HAP-1 (cell line): ENCODE data around the gene TREH.
"Not testable (repeated sequence)": the region's sequence is repeated elsewhere in the genome, so short reads cannot be mapped to it uniquely, and the experiment has no call there.

Source experiments
- DNase-seq, 2 experiments: peaks; one replicate each; pipeline ENCODE4 v3.0.0-alpha.2; 2016 to 2020; ENCODE audit warnings: low spot score in 2 of 2
- H3K27me3 ChIP-seq: fragments of 250-450 bp; sonication (Bioruptor Pico); 2 replicates; pipeline ENCODE4 v1.5.1; 2020; ENCODE audit warnings: low read depth, mild to moderate bottlenecking, moderate library complexity
- H3K36me3 ChIP-seq: fragments of 250-450 bp; sonication (Bioruptor Pico); replicated peaks from 2 replicates; pipeline ENCODE4 v1.5.1; 2020; ENCODE audit warnings: mild to moderate bottlenecking
- H3K4me1 ChIP-seq: fragments of 250-450 bp; sonication (Bioruptor Pico); 2 replicates; pipeline ENCODE4 v1.5.1; 2020; ENCODE audit warnings: mild to moderate bottlenecking
- H3K4me3 ChIP-seq: fragments of 250-450 bp; sonication (Bioruptor Pico); 2 replicates; pipeline ENCODE4 v1.5.1; 2020; ENCODE audit warnings: mild to moderate bottlenecking, moderate library complexity
- H3K9me3 ChIP-seq: fragments of 250-450 bp; sonication (Bioruptor Pico); 2 replicates; pipeline ENCODE4 v1.5.1; 2020; ENCODE audit warnings: mild to moderate bottlenecking, moderate library complexity
- in situ Hi-C: fragments of 300-500 bp; cut with MboI; formaldehyde crosslinking; loops from 3 replicates; pipeline ENCODE4 v1.14.3; 2020; ENCODE audit warnings: low sequenced_read_pairs, inconsistent platforms, mixed read lengths

Gene TREH

GRCh38 chr11:118620529-118621070 is 58.9 kb downstream of the TREH start:
- Histone ChIP-seq H3K36me3 (peaks cover 4% of the 10 kb centered on the region; the same call in 1 of the 2 replicates), H3K9me3 (no peaks in the 10 kb centered on the region), H3K4me3 (peak overlapping the region; percentile 56), H3K4me1 (peaks cover 12% of the 10 kb centered on the region), H3K27me3 (no peaks in the 10 kb centered on the region)
- in situ Hi-C loops, result no loop called here
- DNase-seq, result no peak

GRCh38 chr11:118619444-118620197 is 59.8 kb downstream of the TREH start:
- no peaks in the 10 kb centered on the region for H3K27me3 ChIP-seq

GRCh38 chr11:118618991-118619375 is 60.5 kb downstream of the TREH start:
- no peak for DNase-seq

More at GRCh38 chr11:118619444-118620197, 59.8 kb downstream of the TREH start:
- DNase-seq, result no peak
- H3K9me3 ChIP-seq, result no peaks in the 10 kb centered on the region
- no peaks in the 10 kb centered on the region; the same call in 1 of the 2 replicates for H3K36me3 ChIP-seq
- in situ Hi-C loops, result no loop called here
- H3K4me3 ChIP-seq, result no peak overlapping the region
- H3K4me1 ChIP-seq, result peaks cover 17% of the 10 kb centered on the region

DNA sequence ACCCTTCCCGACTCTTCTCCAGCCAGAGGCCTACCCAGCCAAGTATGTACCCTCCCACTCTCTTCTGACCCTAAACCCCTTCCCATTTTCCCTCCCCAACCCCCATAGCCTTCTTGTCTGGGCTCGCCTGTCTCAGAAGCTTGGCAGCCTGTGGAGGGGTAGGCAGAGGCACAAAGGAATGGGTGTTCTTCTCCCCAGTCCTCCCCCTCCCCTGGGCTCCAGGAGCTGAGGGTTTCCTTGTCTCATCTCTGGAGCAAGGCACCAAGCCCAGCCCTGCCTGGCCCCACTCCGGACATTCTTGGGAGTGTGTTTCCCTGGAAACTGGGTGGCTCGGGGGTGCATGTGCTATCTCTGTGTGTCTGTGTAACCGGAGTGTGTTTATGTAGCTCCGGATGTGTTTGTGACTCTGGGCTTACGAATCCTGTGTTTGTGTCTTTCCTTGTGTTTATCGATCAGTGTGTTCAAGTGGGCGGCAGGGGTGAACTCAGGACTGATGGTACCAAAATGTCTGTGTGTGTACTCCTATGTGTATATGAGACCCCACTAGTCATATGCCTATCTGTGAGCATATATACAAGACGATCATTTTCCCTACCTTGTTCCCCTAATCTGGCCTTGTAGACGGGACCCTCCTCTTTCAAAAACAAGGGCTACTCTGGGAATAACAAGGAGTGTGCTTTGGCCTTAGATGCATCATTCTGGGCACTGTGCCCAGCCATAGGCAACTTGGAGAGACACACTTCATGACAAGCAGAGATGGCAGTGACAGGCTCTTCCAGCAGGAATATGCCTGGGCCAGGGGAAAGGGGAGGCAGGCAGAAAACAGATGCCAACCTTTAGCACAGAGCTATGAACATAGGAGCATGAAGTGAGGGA is 61.1 kb downstream of the TREH start:
- H3K9me3 ChIP-seq, result no peaks in the 10 kb centered on the region
- H3K27me3 ChIP-seq, result no peaks in the 10 kb centered on the region
- H3K36me3 ChIP-seq, result no peaks in the 10 kb centered on the region; the same call in 1 of the 2 replicates
- no peak overlapping the region for H3K4me3 ChIP-seq
- no peak for DNase-seq
- peaks cover 17% of the 10 kb centered on the region for H3K4me1 ChIP-seq
- in situ Hi-C loops, result no loop called here

More at GRCh38 chr11:118618991-118619375, 60.5 kb downstream of the TREH start:
- no peaks in the 10 kb centered on the region; the same call in 1 of the 2 replicates for H3K36me3 ChIP-seq
- no peaks in the 10 kb centered on the region for H3K27me3 ChIP-seq
- H3K9me3 ChIP-seq, result no peaks in the 10 kb centered on the region
- in situ Hi-C loops, result no loop called here
- peaks cover 17% of the 10 kb centered on the region for H3K4me1 ChIP-seq
- no peak overlapping the region for H3K4me3 ChIP-seq

DNA sequence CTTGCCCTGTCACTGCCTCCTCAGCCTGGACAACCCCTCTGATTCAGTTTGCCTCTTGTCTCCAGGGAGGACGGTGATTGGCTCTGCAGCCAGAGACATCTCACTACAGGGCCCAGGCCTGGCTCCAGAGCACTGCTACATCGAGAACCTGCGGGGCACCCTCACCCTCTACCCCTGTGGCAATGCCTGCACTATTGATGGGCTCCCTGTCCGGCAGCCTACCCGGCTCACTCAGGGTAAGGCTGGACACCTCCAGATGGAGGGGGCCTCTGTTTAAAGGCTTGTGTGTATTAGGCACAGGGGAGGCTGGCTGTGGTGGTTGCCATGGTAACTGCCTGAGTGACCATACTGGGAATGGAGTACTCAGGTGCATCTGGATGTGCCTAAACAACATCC is 63.5 kb downstream of the TREH start:
- no peaks in the 10 kb centered on the region; the same call in 1 of the 2 replicates for H3K36me3 ChIP-seq
- H3K4me1 ChIP-seq, result peaks cover 11% of the 10 kb centered on the region
- DNase-seq, result no peak
- H3K27me3 ChIP-seq, result no peaks in the 10 kb centered on the region
- no peaks in the 10 kb centered on the region for H3K9me3 ChIP-seq
- no peak overlapping the region for H3K4me3 ChIP-seq
- in situ Hi-C loops, result no loop called here

DNA sequence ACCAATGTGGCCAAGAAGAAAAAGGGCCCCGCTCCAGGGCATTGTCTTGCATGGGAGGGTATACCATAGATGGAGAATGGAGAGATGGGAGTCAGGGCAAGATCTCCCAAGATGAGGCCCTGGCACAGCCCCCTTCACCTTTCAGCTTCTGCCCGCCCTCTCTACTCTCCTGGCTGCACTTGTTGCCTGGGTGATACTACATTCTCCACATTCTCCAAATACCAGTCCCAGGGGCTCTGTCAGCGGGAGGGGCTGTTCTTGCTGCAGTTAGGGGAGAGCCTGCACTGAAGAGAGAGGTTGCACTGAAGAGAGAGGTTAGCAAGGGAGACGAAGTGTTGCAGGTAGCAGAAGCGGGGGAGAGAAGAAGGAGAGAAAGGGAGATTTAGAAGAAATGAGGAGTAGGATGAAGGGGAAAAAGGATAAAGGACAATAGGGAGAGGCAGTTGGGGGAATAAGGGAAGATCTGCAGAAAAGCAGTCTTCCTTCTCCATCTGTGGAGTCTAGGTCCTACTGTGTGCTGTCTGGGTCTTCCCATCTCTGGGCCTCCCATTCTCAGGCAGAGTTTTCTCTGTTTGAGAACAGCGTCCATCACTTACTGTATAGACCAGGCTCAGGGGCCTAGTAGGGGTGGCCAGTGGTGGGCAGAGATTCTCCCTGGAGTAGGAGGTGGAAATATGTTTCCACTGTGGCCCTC is 64.0 kb downstream of the TREH start:
- Histone ChIP-seq H3K9me3 (no peaks in the 10 kb centered on the region), H3K4me3 (no peak overlapping the region), H3K36me3 (no peaks in the 10 kb centered on the region; the same call in 1 of the 2 replicates), H3K4me1 (peaks cover 6% of the 10 kb centered on the region), H3K27me3 (no peaks in the 10 kb centered on the region)
- DNase-seq, result peak; percentile 47 to 69
- in situ Hi-C loops, result no loop called here

DNA sequence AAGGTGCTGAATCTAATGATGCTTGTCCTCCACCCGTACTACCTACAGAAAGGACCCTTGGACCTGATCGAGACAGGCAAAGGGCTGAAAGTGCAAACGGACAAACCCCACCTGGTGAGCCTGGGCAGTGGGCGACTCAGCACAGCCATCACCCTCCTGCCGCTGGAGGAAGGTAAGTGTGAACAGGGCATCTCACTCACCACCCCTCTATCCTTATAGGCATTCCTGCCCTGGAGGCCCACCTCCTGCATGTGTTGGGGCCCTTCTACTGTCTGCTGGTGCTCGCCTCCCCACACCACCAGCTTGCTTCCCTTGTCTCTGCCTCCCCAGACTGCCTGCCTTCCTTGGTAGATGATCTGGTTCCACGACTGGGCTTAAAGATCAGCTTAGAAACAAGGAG is 64.9 kb downstream of the TREH start:
- H3K9me3 ChIP-seq, result no peaks in the 10 kb centered on the region
- H3K27me3 ChIP-seq, result no peaks in the 10 kb centered on the region
- no peak overlapping the region for H3K4me3 ChIP-seq
- no peaks in the 10 kb centered on the region; the same call in 1 of the 2 replicates for H3K36me3 ChIP-seq
- peaks cover 6% of the 10 kb centered on the region for H3K4me1 ChIP-seq
- in situ Hi-C loops, result no loop called here
- DNase-seq, result no peak

DNA sequence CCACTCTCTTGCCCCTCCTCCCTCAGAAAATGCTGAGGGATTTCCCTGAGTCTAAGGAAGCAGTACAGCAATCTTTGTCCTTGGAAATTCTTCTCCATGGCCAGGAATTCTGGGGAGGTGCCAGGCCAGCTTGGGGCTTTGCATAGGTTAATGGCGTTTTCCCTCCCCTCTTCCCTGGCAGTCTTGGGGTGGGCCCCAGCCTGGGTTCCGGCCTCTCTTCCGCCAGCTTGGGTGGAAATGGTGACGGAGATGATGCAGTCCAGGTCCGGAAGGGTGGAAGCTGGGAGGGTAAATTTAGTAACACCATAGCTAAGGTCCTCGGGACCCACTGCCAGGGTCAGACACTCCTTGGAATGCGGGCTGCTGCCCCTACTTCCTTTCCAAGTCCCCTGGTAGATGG is 67.1 kb downstream of the TREH start:
- Histone ChIP-seq H3K4me3 (no peak overlapping the region), H3K36me3 (no peaks in the 10 kb centered on the region; the same call in 1 of the 2 replicates), H3K27me3 (no peaks in the 10 kb centered on the region), H3K9me3 (no peaks in the 10 kb centered on the region), H3K4me1 (peaks cover 13% of the 10 kb centered on the region)
- DNase-seq, result no peak
- in situ Hi-C loops, result no loop called here

GRCh38 chr11:118611433-118611795 is 68.0 kb downstream of the TREH start:
- H3K4me3 ChIP-seq, DNase-seq, in situ Hi-C loops, H3K36me3 ChIP-seq, H3K27me3 ChIP-seq, H3K9me3 ChIP-seq: not testable (repeated sequence)
- H3K4me1 ChIP-seq, result peaks cover 13% of the 10 kb centered on the region

DNA sequence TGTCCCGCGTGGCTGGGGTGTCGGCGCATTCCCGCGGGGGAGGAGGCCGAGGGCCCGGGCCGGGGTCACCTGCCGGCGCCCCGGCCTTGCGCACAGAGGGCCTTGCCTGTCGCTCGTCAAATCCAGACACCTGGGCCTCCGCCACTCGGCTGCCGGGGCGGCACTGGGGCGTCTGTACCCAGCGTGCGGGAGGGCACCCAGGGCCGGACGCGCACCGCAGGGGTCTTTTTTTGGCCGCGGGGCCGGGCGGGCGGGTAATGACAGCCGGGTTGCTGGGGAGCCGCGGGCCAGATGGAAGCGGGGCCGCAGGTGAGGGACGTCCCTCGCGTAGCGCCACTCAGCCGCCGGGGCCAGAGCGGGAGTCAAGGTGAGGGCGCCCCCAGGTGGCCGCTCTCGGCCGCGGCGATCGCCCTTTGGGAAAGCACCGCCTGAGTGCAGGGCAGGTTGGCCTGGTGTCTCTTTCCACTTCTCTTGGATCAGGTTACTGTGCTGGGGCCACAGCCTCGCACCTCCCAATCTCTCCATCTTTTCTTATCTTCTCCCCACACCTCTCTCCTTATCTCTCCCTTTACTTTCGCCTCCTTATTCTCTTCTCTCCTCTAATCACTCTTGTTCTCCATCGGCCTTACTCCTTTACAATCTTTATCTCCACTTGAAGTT is 68.5 kb downstream of the TREH start:
- peak; percentile 36 to 86 for DNase-seq
- Histone ChIP-seq H3K36me3 (no peaks in the 10 kb centered on the region; the same call in 1 of the 2 replicates), H3K9me3 (no peaks in the 10 kb centered on the region), H3K4me3 (no peak overlapping the region), H3K4me1 (peaks cover 13% of the 10 kb centered on the region), H3K27me3 (no peaks in the 10 kb centered on the region)
- in situ Hi-C loops, result no loop called here

GRCh38 chr11:118610225-118610772 is 69.2 kb downstream of the TREH start:
- no peak overlapping the region for H3K4me3 ChIP-seq
- no peak for DNase-seq
- no peaks in the 10 kb centered on the region; the same call in 1 of the 2 replicates for H3K36me3 ChIP-seq
- H3K9me3 ChIP-seq, result no peaks in the 10 kb centered on the region
- peaks cover 8% of the 10 kb centered on the region for H3K4me1 ChIP-seq
- no peaks in the 10 kb centered on the region for H3K27me3 ChIP-seq
- in situ Hi-C loops, result no loop called here

DNA sequence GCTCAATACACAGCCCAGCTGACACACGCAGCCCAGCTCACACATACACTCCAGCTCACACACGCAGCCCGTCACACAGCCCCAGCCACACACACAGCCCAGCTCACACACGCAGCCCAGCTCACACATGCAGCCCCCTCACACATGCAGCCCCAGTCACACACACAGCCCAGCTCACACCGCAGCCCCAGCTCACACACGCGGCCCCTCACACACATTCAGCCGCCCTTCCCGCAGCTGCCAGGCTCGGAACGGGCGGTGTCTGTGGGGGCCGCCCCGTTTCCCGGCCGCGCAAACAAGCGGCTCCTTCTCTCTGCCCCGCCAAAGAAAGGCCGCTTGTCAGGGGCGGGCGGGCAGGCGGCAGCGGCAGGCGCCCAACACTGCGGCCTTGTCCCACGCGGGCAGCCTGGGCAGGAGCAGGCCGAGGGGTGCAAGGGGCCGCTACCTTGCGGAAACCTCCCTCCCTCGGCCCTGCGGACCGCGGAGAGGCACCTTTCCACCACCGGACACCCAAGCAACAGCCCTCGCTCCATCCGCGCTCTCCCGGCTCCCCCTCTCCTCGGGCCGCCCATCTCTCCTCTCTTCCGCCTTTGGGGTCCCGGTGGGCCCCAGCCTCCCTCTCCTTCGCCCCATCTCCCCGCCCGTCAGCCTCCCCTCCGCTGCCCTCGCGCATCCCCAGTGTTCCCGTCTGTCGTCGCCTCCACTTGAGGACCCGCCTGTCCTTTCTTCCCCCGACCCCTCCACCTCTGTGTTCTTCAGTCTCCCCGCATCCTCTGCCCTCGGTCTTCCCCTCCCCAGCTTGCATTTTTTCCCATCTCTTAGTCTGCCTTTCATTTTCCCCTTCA is 69.8 kb downstream of the TREH start:
- no peaks in the 10 kb centered on the region for H3K27me3 ChIP-seq
- no peaks in the 10 kb centered on the region for H3K9me3 ChIP-seq
- no peak overlapping the region for H3K4me3 ChIP-seq
- no peaks in the 10 kb centered on the region; the same call in 1 of the 2 replicates for H3K36me3 ChIP-seq
- H3K4me1 ChIP-seq, result peaks cover 6% of the 10 kb centered on the region
- in situ Hi-C loops, result no loop called here
- no peak for DNase-seq
